Urinary bladder (tissue), 4 donors: ENCODE data around the gene TNIK. TPM values are rescaled to one million over a fixed set of nuclear protein-coding genes. Genes with fewer than 3 reads are reported as not detected.

Experiments
- DNase-seq: peaks from one replicate; pipeline ENCODE4 v3.0.0-alpha.2; 2015; ENCODE audit errors: extremely low spot score
- H3K27ac ChIP-seq: one replicate; pipeline ENCODE4 v1.5.1; 2013; ENCODE audit warnings: low read depth, mild to moderate bottlenecking, moderate library complexity
- H3K36me3 ChIP-seq: one replicate; pipeline ENCODE4 v1.6.1; 2013; ENCODE audit warnings: mild to moderate bottlenecking, moderate library complexity; ENCODE audit not compliant: insufficient read depth
- H3K4me1 ChIP-seq: one replicate; pipeline ENCODE4 v1.6.1; 2013; ENCODE audit warnings: mild to moderate bottlenecking, moderate library complexity; ENCODE audit not compliant: insufficient read depth
- H3K4me3 ChIP-seq: one replicate; pipeline ENCODE4 v1.5.1; 2013; ENCODE audit warnings: low read depth, low read length
- WGBS: extraction: QIAGEN DNeasy Blood & Tissue Kit; methylation state at CpG from one replicate; pipeline ENCODE4 v1.1.7; 2013; 5-methylcytosine and 5-hydroxymethylcytosine counted together
- polyA plus RNA-seq: library from polyadenylated mRNA; stranded (reverse); fragments of 200-250 nt; gene quantifications from one replicate; pipeline ENCODE4 v1.2.3, GENCODE V29; 2013
- total RNA-seq: library from RNA; depleted of rRNA; stranded (reverse); fragments of >200 nt; gene quantifications from one replicate; pipeline ENCODE4 v1.2.3, GENCODE V29; 2014
- donor health status: healthy with polysubstance abuse.
- donor health status: healthy.

Gene TNIK
- total and polyA plus RNA-seq, 2 donors: 6.5 to 26.6 TPM

DNA sequence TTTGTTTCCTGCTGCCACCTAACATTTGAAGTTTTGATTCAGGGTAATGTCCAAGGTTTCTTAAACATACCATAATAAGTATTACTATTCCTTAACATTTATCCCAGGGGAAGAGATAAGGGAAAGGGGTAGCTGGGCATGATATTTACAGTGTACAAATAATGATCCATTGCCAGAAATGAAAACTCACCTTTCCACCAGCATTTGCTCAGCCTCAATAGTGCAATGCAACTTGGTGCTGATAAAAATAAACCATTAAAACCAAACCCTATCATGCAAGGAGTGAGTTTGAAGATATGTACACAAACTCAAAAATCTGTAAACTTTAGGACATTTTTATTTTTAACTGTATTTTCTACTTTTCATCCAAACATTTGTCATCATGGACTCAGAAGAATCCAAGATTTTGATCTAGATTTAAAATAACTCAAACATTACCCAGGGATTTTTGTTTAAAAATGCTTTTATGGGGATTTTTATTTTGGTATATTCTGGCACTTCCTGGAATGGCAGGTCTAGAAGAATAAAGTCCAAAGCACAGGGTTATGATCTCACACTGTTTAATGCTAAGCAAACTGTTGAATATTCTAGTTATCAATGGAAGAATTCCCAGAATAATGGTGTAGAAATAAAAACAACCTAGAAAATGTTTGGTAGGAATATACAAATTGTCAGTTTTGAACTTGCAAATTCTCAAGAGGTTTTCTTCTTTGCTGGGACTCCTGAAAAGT is 401.2 kb downstream of the TNIK start:
- Histone ChIP-seq H3K36me3 (no peaks in the 10 kb centered on the region), H3K4me3 (no peak overlapping the region), H3K27ac (no peak overlapping the region), H3K4me1 (no peaks in the 10 kb centered on the region)
- no peak for DNase-seq

DNA sequence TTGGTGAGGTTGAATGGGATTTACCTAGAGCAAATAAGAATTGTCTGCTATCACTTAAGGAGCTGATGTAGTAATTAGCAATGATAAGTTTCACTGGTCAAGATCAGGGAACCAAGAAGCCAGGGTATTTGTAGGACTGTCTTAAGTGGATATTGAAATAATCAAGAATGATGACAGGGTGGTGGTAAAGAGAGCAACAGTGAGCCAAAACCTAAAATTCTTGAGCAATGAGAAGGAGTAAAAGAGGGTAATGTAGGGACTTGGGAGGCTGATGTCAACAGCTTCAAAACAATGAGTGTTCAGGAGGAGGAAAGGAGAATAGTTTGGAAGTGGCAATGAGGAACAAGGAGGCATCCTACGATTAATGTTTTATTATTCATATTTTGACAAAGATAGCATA is 402.1 kb downstream of the TNIK start:
- Histone ChIP-seq H3K36me3 (no peaks in the 10 kb centered on the region), H3K4me1 (no peaks in the 10 kb centered on the region), H3K4me3 (no peak overlapping the region), H3K27ac (no peak overlapping the region)
- DNase-seq: no peak
- WGBS: 88% methylated on average over 1 of the region's 1 CpG

DNA sequence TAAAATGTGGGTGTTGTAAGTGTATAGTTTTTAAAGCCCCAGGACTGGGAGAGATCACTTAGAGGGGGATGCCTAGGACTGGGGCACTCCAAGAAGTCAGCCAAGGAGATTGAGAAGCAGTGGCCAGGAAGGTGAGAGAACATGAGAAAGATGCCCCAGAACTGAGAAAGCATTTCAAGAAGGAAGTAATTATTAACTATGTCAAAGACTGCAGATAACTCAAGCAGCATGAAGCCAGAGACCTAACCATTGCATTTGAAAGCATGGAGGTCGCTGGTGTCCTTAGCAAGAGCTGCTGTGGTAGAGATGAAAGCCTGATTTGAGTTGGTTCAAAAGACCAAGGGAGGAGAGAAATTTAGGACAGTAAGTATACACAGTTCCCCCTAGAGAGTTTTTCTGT is 403.1 kb downstream of the TNIK start:
- no peak for DNase-seq
- H3K36me3 ChIP-seq: no peaks in the 10 kb centered on the region
- H3K4me1 ChIP-seq: no peaks in the 10 kb centered on the region
- no peak overlapping the region for H3K4me3 ChIP-seq
- 46% methylated on average over 1 of the region's 1 CpG for WGBS
- no peak overlapping the region for H3K27ac ChIP-seq

DNA sequence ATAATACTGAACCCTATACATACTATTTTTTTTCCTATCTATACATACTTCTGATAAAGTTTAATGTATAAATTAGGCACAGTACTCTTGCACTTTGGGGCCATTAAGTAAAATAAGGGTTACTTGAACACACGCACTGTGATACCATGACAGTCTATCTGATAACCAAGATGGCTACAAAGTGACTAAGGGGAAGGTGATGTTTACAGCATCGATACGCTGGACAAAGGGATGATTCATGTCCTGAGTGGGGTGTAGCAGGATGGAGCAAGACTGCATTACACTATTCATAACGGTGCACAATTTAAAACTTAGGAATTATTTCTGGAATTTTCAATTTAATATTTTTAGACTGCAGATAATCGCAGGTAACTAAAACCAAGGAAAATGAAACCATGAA is 403.7 kb downstream of the TNIK start:
- Histone ChIP-seq H3K36me3 (no peaks in the 10 kb centered on the region), H3K4me1 (no peaks in the 10 kb centered on the region), H3K4me3 (no peak overlapping the region), H3K27ac (no peak overlapping the region)
- no peak for DNase-seq
- 83% methylated on average over 5 of the region's 5 CpGs for WGBS

DNA sequence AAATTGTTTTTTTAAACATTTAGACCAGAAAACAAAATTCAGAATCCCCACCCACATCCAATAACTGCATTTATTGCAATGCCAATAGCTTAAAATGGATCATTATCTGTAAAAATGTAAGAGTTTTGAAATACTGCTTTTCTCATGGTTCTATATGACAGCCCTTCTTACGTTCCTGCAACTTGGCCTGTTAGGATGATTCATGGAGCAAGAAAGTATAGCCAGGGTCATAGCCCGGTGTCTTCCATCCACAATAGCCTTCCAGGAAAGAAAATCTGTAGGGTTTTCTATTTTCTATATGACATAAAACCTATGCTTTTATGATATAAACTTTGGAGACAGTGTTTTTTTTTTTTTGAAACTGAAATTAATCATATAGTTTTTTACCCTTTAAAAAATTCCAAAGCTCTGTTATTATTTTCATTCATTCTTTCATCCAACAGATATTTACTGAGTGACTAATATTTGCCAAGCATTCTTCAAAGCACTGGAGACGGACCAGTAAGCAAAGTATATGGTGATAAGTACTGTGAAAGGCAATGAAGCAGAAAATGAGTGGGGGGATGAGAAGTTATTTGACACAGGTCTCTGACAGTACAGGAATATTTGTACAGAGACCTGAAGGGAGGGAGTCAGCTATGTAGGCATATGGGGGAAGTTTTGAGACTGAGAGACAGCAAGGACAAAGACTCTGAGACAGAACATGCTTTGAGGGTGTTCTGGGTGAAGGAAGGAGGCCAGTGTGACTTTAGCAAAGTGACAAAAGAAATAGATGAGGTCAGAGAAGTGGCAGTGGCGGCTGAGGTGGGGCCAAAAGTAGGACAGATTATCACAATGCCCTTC is 404.6 kb downstream of the TNIK start:
- 58% methylated on average over 4 of the region's 4 CpGs for WGBS

DNA sequence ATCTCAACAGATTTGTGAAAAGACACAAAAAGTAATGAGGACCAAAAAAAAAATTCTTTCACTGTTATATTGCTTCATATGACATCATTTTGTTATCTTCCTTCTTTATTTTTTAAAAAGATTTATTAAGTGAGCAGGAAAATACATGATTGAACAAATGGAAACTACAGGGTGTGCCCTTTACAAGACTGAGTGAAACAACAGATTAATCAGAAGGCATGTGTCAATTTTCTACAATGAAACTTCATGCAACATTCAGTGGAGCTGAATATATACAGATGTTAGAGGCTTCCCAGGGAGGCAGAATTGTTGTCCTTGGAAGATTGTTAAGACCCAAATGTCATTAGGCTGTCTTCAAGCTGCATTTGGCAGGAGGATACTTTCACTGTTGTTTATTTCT is 405.3 kb downstream of the TNIK start:
- H3K4me3 ChIP-seq: no peak overlapping the region
- no peak overlapping the region for H3K27ac ChIP-seq
- DNase-seq: no peak
- H3K4me1 ChIP-seq: no peaks in the 10 kb centered on the region
- H3K36me3 ChIP-seq: no peaks in the 10 kb centered on the region

More for the DNA sequence above, 404.6 kb downstream of the TNIK start:
- Histone ChIP-seq H3K36me3 (no peaks in the 10 kb centered on the region), H3K4me1 (no peaks in the 10 kb centered on the region), H3K4me3 (no peak overlapping the region), H3K27ac (no peak overlapping the region)
- no peak for DNase-seq

DNA sequence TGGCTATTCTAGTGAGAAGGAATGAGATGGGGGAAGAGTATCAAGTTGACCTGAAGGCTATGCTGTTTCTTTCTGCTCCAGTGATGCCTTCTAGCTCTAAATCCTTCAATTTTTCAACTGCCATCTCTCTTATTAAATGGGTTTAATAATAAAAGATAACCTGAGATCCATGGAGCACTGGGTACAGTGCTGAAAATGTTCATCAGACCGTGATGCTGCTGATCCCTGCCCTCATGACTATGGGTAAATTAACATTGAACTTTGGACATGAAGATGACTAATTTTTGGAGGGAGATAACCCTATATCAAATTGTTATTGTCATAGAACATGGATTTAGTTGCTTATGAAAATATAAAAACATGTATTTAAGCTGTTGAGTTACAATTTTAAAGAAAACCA is 406.0 kb downstream of the TNIK start:
- no peak for DNase-seq
- Histone ChIP-seq H3K36me3 (no peaks in the 10 kb centered on the region), H3K4me1 (no peaks in the 10 kb centered on the region), H3K4me3 (no peak overlapping the region), H3K27ac (no peak overlapping the region)
- 91% methylated on average over 1 of the region's 1 CpG for WGBS

DNA sequence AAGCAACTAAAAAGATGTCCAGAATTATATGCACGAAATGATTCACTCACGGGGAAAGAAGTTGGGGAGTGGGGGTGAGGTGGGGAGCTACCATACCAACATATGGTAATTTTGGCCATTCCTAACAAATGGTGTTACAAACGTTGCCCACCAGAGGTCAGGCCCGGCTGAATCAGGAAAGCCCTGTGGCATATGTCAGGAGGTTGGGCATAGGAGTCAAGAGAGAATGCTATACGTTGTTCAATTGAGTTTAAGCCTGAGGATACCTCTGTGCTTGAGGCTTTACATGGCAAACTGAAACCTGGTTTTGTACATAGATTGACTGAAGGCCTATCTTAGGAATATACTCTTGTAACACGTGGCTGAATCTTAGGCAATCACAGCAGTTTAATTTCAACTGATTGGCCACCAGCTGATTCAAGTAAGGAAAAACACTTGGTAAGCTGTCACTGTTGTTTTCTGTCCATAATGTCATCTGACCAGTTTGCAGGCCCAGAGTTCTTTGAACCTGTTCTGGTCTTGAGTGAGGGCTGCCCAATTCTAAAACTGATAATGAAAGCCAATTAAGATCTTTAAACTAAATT is 410.3 kb downstream of the TNIK start:
- H3K4me3 ChIP-seq: no peak overlapping the region
- H3K4me1 ChIP-seq: no peaks in the 10 kb centered on the region
- H3K27ac ChIP-seq: no peak overlapping the region
- no peaks in the 10 kb centered on the region for H3K36me3 ChIP-seq
- DNase-seq: no peak
- WGBS: 38% methylated on average over 6 of the region's 6 CpGs

DNA sequence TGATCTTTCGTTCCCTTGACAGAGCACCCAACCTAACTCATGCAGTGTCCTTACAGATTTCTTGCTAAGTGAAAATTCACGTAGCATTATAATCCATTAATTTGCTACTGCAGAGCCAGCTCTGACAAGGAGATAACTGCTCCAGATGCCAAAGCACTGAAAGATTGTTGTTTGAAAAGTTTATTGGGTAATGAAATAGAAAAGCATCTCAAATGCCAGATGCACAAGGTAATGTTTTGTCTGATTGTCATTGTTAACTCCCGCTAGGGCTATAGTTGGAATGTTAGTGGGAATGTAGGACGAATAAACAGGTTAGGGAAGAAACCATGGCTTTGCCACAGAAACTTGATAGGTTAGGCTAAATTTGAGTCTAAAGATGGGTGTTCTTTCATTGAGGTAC is 413.4 kb downstream of the TNIK start:
- Histone ChIP-seq H3K4me1 (no peaks in the 10 kb centered on the region), H3K27ac (no peak overlapping the region), H3K36me3 (no peaks in the 10 kb centered on the region), H3K4me3 (no peak overlapping the region)
- DNase-seq: no peak
- 64% methylated on average over 4 of the region's 4 CpGs for WGBS

DNA sequence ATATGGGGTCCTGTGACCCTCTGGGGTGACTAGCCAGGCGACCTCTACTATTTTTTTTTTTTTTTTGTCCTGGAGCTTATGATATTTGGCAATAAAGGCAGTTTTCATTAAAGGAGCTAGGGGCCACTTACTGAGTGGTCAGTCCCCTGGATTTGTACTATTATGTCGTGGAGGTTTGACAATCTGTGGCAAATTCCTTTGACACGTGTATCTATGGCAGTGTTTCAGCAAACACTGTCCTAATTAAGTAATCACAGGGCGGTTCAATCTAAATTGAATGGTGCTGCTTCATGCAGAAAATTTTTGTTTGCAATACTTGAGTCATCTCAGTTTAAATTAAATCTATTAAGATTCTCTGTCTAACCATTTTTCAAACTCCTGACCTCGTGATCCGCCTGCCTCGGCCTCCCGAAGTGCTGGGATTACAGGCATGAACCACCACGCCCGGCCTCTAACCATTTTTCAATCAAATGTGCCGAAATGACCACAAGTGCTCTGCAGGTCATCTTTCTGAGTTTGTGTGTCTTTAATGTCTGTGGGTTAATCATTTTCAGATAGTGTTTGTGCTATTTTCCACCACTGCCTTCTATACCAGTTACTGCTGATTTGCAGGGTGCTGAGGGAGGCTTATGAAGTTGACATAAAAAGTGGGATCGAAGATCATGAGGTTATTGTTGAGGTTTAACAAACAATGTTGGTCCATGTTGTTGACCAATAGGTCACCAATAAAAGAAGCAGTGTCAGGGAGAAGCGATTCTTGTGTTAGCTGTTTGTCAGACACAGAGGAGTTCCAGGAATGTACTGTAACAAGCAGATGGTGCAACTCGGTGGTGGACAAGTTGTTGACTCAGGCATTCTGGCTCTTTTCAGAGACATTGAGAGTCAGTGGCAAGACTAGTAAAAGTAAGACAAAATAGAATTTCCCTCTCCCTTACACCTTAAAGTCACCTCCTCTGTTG is 415.1 kb downstream of the TNIK start:
- 86% methylated on average over 14 of the region's 14 CpGs for WGBS

DNA sequence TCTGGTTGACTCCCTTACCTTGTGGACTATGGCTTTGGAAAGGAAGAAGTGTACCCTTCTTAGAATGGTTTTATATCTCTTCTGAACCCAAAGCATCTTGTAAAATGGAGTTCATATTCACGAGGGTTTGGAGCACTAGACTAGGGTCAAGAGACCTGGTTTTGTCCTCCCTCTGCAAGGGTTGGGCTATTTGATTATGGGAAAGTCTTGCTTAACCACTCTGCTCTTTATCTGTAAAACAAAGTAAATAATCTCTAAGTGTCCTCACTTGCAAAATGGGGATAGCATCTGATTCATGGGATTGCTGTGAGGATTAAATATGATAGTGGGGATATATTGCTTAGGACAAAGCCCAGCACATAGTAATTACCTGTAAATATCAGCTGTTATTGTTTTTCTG is 415.8 kb downstream of the TNIK start:
- 36% methylated on average over 1 of the region's 1 CpG for WGBS
- H3K4me3 ChIP-seq: no peak overlapping the region
- no peaks in the 10 kb centered on the region for H3K36me3 ChIP-seq
- no peaks in the 10 kb centered on the region for H3K4me1 ChIP-seq
- no peak for DNase-seq
- H3K27ac ChIP-seq: no peak overlapping the region

More for the DNA sequence above, 415.1 kb downstream of the TNIK start:
- no peaks in the 10 kb centered on the region for H3K36me3 ChIP-seq
- H3K27ac ChIP-seq: no peak overlapping the region
- H3K4me3 ChIP-seq: no peak overlapping the region
- no peaks in the 10 kb centered on the region for H3K4me1 ChIP-seq
- no peak for DNase-seq

DNA sequence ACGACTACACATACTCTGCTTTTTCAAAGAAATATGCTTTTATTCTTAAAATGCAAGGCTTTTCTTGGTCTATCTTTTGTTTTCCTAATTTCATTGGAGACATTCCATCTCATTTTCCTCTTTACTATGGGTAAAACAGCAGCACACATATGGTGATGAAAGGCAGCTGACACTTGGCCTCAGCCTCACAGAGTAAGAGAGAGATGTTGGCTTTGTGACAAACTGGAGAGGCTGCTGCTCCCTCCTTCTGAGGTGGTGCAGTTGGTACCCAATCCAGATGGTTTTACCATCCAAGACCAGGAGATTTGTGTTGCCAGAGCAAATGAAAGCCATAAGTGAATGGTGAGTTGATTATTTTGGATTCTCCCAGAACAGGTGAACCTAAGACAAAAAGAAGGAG is 420.5 kb downstream of the TNIK start:
- Histone ChIP-seq H3K4me3 (no peak overlapping the region), H3K4me1 (no peaks in the 10 kb centered on the region), H3K36me3 (no peaks in the 10 kb centered on the region), H3K27ac (no peak overlapping the region)
- DNase-seq: no peak
- WGBS: 88% methylated on average over 1 of the region's 1 CpG

DNA sequence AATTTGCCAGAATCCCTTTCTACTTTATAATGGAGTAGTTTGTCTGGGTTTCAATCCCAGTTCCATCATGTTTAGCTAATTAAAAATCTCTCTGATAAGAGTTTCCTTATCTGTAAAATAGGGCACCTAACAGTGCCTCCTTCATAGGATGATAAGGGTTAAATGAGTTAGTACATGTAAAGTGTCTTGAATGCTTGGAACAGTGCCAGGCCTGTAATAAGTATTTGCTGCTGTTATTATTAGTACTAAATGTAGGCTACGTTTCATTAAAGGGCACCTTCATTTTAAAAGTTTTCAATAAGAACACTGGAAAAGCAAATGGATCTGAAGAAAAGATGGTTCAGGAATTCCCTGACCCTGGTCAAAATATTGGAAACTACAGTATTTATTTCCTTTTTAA is 421.9 kb downstream of the TNIK start:
- no peak for DNase-seq
- H3K4me1 ChIP-seq: no peaks in the 10 kb centered on the region
- WGBS: 38% methylated on average over 1 of the region's 1 CpG
- no peaks in the 10 kb centered on the region for H3K36me3 ChIP-seq
- H3K4me3 ChIP-seq: no peak overlapping the region
- no peak overlapping the region for H3K27ac ChIP-seq
